ENCODE measurements around the gene DTHD1. TPM values are rescaled to one million over a fixed set of nuclear protein-coding genes. Genes with fewer than 3 reads are reported as not detected.

DTHD1 gene
- total RNA-seq, 1 donor: 3.4 TPM

DNA sequence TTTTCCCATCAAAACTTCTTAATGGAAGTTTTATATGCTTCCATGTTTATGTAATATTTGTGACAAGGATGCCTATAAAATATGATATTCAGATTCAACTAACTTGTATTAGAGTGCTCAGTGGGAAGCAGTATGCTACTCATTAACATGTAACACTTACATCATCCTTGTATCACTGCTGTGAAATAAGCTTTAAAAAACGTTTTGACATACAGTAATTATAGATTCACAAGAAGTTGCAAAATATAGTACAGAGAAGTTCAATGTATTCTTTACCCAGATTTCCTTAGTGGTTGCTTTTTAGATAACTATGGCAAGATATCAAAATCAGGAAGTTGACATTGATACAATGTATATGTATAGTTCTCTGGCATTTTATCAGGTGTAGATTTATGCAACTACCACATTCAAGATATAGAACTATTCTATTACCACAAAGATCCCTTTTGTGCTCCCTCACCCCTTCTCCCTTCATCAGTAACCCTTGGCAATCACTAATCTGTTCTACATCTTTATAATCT is 56.3 kb downstream of the DTHD1 start:
- H3K9me3 ChIP-seq (ENCODE audit: low read depth, low read length): no peaks in the 10 kb centered on the region

DNA sequence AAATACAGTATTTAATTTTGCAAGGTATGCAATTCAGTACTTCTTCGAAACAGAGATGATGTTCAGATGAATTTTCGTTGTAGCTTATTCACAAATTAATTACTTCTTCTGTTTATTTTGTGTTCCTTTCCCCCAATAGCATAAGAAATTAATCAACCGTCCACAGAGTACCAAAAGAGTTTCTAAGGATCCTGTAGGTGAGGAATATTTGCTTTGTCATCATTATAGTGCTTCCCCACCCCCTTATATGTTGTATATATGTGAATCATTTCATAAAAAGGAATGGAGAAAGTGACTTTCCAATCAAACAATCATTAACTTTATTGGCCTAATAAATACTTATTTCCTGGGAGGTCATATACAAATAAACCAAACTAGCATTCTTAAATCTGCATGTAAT is 57.6 kb downstream of the DTHD1 start:
- H3K4me3 ChIP-seq (ENCODE audit: low read length): no peak overlapping the region
- no peaks in the 10 kb centered on the region for H3K9me3 ChIP-seq (ENCODE audit: low read depth, low read length)
- H3K4me1 ChIP-seq (ENCODE audit: insufficient read depth, low read length): peaks cover 5% of the 10 kb centered on the region
- no peaks in the 10 kb centered on the region for H3K27me3 ChIP-seq (ENCODE audit: insufficient read depth, low read length)

More for the DNA sequence above, 56.3 kb downstream of the DTHD1 start:
- H3K4me3 ChIP-seq (ENCODE audit: low read length): no peak overlapping the region
- H3K27me3 ChIP-seq (ENCODE audit: insufficient read depth, low read length): no peaks in the 10 kb centered on the region
- peaks cover 9% of the 10 kb centered on the region for H3K4me1 ChIP-seq (ENCODE audit: insufficient read depth, low read length)

DNA sequence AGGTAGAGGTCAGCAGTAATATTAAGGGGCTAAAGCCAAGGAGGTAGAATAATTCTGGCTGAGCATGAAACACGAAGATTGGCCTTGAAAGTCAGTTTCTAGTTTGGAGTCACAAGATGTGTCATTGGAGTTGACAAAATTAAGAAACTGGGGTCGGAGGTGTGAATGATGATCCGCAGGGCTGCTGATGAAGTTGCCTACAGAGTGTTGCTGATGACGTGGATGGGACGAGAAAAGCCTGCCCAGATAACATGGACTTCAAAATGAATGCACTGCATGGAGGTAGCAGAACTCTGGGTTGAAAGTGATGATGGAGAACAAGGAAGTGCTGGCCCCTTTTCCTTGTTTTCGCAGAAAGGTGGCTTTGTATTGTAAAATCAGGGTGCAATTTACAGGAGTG is 60.5 kb downstream of the DTHD1 start:
- no peaks in the 10 kb centered on the region for H3K9me3 ChIP-seq (ENCODE audit: low read depth, low read length)
- H3K4me1 ChIP-seq (ENCODE audit: insufficient read depth, low read length): peaks cover 4% of the 10 kb centered on the region
- no peaks in the 10 kb centered on the region for H3K27me3 ChIP-seq (ENCODE audit: insufficient read depth, low read length)

DNA sequence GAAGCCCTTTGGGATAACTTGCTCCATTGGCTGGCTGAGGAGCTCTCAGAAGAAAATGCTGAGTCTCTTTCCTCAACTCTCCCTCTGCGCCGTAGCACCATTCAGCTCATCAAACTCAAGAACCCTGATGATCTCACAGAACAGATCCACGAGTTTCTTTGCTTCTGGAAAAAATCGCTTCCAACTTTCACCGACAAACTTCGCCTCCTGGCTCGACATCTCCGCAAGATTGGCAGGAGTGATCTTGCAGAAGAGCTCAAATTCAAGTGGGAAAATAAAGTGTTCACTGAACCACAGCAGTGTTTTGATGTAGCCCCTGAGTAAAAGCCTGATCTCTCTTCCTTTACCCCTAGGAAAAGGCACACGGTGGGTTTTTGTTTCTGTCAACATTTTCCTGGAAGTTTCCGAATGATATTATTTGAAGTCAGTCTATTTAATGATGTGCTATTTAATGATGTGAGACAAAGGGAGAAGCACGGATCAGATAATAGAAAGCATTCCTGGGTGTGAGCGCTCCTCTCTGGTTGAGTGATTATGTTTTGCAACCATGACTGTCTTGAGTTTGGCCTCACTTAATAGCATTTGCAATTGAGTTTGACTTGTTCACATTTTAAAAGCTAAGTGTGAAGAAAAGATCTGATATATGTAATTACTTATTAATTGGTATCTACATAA is 62.2 kb downstream of the DTHD1 start:
- no peak overlapping the region for H3K4me3 ChIP-seq (ENCODE audit: low read length)

More for the DNA sequence above, 60.5 kb downstream of the DTHD1 start:
- H3K4me3 ChIP-seq (ENCODE audit: low read length): no peak overlapping the region

DNA sequence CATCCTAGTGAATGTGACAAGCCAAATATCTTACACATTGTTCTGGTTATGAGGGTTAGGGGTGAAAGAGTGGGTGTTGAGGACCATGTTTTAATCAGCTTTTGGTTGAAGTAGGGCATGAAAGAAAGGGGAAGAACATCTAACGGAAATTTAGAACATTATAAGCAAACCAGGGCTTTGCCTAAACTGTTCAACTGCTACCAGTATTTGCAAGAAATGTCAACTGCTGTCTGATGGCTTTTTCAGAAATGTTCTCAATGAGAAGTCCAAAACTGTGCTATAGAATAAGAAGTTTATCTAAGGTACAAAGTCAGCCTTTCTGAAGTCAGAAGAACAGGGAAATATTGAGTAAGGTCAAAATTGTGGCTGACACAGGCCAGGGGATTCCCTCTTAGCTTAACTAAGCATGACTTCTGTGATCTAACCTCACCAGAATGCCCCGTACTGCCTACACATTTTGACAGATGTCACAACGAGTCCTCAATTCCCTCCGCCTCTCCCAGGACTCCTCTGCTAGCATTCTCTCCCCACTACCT is 67.1 kb downstream of the DTHD1 start:
- no peaks in the 10 kb centered on the region for H3K27me3 ChIP-seq (ENCODE audit: insufficient read depth, low read length)
- H3K9me3 ChIP-seq (ENCODE audit: low read depth, low read length): no peaks in the 10 kb centered on the region
- peaks cover 8% of the 10 kb centered on the region for H3K4me1 ChIP-seq (ENCODE audit: insufficient read depth, low read length)
- H3K4me3 ChIP-seq (ENCODE audit: low read length): no peak overlapping the region

More for the DNA sequence above, 62.2 kb downstream of the DTHD1 start:
- no peaks in the 10 kb centered on the region for H3K9me3 ChIP-seq (ENCODE audit: low read depth, low read length)
- H3K4me1 ChIP-seq (ENCODE audit: insufficient read depth, low read length): peaks cover 6% of the 10 kb centered on the region
- no peaks in the 10 kb centered on the region for H3K27me3 ChIP-seq (ENCODE audit: insufficient read depth, low read length)

DNA sequence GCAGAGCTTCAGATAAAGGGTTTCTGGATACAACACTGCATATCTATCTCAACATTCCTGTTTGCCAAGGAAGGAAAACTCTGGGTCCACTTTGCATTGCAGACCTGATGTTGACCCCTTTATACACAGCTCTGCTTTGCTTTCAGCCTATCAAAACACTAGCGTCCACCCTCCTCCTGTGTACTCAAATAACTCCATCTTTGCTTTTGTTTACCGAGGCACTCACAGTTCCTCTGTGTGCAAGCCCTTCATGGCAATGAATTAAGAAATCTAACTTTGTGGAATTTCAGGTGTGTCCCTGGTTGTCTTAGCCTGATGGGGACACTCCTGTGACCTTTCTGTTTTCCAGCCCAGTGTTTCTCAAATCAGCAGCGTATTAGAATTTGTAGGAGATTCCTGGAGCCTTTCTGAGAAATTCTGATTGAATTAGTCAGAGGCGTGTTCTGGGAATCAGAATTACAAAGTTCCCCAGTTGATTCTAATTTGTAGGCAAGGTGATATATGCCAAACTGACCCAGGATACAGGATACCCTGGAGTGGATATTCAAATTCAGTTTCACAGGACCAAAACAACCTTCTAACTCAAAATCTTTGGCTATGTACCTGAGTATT is 68.6 kb downstream of the DTHD1 start:
- no peak overlapping the region for H3K4me3 ChIP-seq (ENCODE audit: low read length)
- no peaks in the 10 kb centered on the region for H3K9me3 ChIP-seq (ENCODE audit: low read depth, low read length)
- H3K4me1 ChIP-seq (ENCODE audit: insufficient read depth, low read length): peaks cover 8% of the 10 kb centered on the region
- no peaks in the 10 kb centered on the region for H3K27me3 ChIP-seq (ENCODE audit: insufficient read depth, low read length)

DNA sequence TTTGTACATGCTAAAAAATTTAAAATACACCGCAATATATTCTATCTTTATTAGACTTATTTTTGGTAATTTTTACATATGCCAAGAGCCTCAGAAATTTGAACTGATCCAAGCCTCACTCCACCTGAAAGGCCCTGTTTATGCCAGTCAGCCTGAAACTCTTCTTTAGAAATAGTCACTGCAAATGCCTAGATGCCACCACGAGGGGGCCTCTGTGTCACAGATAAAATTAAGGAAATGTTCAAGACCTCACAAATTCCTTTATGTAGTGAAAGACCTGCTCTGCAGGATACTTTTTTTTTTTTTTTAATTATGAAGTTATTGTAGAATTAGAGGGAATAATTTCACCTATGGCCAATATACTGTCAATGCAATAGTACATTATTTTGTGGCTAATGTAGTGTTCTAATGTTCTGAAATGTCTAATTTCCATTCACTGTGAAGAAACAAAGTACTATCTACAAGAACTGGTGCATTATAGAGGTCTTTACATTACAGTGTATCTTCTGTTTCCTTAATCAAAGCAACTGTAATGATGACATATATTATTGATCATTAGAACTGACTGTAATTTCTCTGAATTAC is 69.8 kb downstream of the DTHD1 start:
- Histone ChIP-seq H3K27me3 (ENCODE audit: insufficient read depth, low read length) (no peaks in the 10 kb centered on the region), H3K4me1 (ENCODE audit: insufficient read depth, low read length) (peaks cover 8% of the 10 kb centered on the region), H3K9me3 (ENCODE audit: low read depth, low read length) (no peaks in the 10 kb centered on the region), H3K4me3 (ENCODE audit: low read length) (no peak overlapping the region)

DNA sequence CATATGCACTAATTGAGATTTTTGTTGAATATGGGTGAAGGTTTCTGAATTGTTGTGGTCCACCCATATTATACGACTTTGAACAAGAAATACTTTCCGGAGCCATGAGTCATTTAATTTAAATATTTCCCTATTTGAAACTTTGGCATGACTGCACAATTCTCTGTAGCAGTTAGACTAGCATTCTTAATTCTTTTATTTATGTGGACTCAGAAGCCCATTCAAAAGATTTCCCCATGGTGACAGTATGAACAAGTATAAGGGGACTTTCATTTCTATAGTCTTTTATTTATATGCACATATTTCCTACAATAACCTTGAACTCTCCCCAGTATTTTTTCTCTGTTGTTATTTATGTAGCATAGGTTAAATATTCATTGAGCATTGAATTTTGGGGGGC is 72.6 kb downstream of the DTHD1 start:
- no peaks in the 10 kb centered on the region for H3K9me3 ChIP-seq (ENCODE audit: low read depth, low read length)
- H3K4me1 ChIP-seq (ENCODE audit: insufficient read depth, low read length): no peaks in the 10 kb centered on the region
- no peak overlapping the region for H3K4me3 ChIP-seq (ENCODE audit: low read length)
- H3K27me3 ChIP-seq (ENCODE audit: insufficient read depth, low read length): no peaks in the 10 kb centered on the region

DNA sequence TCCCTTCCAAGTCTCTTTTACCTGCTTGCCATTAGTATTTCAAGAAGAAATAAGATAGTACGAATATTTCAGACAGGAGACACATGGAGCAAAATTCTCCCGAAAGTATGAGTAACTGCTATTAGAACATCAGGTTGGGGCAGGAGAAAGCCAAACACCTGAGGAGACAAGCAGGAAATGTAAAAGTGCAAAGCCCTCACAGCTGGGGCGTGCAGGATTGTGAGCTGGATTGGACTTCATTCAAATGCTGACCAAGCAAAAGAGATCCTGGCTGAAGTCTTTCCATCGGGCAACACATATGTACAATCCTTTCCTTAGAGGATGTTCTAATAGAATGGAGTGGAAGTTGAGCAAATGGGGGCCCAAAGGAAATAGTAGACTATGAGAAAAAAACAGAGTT is 76.8 kb downstream of the DTHD1 start:
- Histone ChIP-seq H3K27me3 (ENCODE audit: insufficient read depth, low read length) (no peaks in the 10 kb centered on the region), H3K4me3 (ENCODE audit: low read length) (no peak overlapping the region), H3K9me3 (ENCODE audit: low read depth, low read length) (no peaks in the 10 kb centered on the region), H3K4me1 (ENCODE audit: insufficient read depth, low read length) (no peaks in the 10 kb centered on the region)

DNA sequence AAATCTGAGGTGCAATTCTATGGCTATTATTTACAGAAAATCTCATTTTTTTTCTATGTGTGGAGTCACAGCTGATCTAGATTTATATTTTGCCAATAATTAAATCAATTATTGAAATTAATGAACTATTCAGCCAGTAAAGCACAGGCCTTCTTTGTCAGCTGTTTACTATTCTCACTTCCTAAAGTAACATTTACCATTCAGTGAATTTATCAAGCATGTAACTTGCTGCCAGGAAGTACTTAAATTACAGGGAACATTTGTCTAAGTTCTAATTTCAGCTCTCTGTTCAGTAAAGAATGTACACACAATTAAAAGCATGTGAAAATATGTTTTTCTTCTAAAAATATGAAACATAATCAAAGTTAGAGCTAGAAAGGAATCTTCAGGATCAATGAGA is 79.3 kb downstream of the DTHD1 start:
- Histone ChIP-seq H3K4me3 (ENCODE audit: low read length) (no peak overlapping the region), H3K4me1 (ENCODE audit: insufficient read depth, low read length) (no peaks in the 10 kb centered on the region), H3K9me3 (ENCODE audit: low read depth, low read length) (no peaks in the 10 kb centered on the region), H3K27me3 (ENCODE audit: insufficient read depth, low read length) (no peaks in the 10 kb centered on the region)

DNA sequence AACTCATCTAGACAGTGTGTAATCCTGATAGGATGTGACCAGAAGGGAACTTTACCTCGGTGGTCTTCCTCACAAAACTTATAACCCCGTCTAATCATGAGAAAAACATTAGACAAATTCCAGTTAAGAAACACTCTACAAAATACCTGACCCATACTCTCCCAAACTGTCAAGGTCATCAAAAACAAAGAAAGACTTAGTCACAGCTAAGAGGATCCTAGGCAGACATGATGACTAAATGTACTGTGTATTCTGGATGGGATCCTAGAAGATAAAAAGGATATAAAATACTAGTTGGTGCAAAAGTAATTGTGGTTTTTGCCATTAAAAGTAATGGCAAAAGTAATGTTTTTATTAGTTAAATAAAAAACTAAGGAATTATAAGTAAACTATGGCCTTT is 81.6 kb downstream of the DTHD1 start:
- Histone ChIP-seq H3K4me1 (ENCODE audit: insufficient read depth, low read length) (no peaks in the 10 kb centered on the region), H3K4me3 (ENCODE audit: low read length) (no peak overlapping the region), H3K9me3 (ENCODE audit: low read depth, low read length) (no peaks in the 10 kb centered on the region), H3K27me3 (ENCODE audit: insufficient read depth, low read length) (no peaks in the 10 kb centered on the region)

DNA sequence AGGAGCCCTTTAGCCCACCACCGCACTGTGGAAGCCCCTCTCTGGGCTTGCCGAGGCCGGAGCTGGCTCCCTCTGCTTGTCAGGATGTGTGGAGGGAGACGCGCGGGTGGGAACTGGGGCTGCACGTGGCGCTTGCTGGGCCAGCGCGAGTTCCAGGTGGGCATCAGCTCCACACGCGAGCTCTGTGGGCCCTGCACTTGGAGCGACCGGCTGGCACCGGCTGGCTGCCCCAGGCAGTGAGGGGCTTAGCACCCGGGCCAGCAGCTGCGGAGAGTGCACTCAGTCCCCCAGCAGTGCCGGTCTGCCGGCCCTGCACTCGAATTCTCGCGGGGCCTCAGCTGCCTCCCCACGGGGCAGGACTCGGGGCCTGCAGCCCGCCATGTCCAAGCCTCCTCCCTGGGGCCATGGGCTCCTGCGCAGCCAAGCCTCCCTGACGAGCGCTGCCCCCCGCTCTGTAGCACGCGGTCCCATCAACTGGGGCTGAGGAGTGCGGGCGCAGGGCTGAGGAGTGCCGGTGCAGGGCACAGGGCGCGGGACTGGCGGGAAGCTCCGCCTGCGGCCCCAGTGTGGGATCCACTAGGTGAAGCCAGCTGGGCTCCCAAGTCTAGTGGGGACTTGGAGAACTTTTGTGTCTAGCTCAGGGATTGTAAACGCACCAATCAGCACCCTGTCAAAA is 93.6 kb downstream of the DTHD1 start:
- Histone ChIP-seq H3K9me3 (ENCODE audit: low read depth, low read length) (no peaks in the 10 kb centered on the region), H3K4me1 (ENCODE audit: insufficient read depth, low read length) (no peaks in the 10 kb centered on the region), H3K4me3 (ENCODE audit: low read length) (no peak overlapping the region), H3K27me3 (ENCODE audit: insufficient read depth, low read length) (peaks cover 3% of the 10 kb centered on the region)

DNA sequence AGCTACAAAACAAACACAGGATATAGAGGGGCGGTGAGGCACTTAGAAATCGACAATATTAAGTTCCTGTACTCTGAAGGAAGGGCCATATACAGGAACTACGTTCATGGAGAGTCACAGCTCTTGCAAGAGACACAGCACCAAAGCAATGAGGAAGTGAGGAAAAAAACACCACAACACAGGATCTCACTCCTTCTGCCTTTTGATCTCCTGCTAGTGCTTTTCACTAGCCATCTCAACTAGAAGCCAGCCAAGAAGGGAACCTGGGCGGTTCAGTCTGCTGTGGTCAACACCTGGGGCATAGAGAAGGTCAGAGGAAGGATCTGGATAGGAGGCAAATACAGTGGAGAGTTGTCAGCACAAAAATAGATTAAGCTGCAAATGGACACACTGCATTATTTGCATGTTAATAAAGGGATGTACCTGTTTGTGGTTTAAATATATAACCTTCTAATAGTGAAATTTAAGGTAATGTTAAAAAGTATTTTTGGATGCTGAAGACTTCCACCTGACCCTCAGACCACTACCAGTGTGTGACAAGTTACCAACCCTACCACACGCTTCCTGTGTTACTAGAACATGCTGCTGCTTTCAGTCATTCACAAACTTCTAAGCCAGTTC is 104.6 kb downstream of the DTHD1 start:
- Histone ChIP-seq H3K4me1 (ENCODE audit: insufficient read depth, low read length) (peaks cover 15% of the 10 kb centered on the region), H3K9me3 (ENCODE audit: low read depth, low read length) (no peaks in the 10 kb centered on the region), H3K27me3 (ENCODE audit: insufficient read depth, low read length) (no peaks in the 10 kb centered on the region), H3K4me3 (ENCODE audit: low read length) (no peak overlapping the region)

DNA sequence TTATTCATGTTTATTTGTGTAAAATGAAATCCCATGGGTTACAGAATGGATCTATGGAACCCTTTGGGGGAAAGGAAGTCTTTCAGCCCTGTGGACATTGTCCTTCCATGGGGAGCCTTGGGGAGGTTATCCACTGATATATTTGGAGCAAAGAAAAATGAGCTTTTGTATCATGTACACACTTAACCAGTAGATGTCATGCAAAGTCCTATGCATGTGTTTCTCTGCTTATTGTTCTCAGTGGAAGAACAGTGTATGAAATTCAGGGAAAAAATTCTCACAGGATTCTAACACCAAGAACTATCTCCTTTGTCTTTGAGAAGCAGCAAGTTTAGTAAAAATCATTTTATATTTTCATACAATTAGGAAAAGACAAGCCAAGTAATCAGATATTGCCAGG is 105.3 kb downstream of the DTHD1 start:
- Histone ChIP-seq H3K27me3 (ENCODE audit: insufficient read depth, low read length) (no peaks in the 10 kb centered on the region), H3K9me3 (ENCODE audit: low read depth, low read length) (no peaks in the 10 kb centered on the region), H3K4me1 (ENCODE audit: insufficient read depth, low read length) (peaks cover 15% of the 10 kb centered on the region), H3K4me3 (ENCODE audit: low read length) (no peak overlapping the region)

DNA sequence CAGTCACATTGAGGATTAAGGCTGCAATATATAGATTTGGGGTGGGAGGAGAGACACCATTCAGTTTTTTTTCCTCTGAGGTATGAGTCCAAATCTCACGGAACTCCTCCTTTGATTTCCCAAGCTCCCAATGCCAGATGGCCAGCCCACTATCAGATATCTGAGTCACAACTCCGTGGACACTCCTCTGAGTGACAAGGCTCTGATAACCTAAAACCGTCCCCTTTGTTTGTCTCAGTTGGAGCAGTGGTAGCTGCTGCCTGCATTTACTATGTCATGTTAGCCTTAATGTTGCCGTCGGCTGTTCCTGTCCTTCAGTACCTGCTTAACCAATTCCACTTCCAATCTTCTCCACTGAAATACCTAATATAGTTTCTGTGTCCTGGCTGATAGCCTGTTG is 107.3 kb downstream of the DTHD1 start:
- H3K27me3 ChIP-seq (ENCODE audit: insufficient read depth, low read length): no peaks in the 10 kb centered on the region
- H3K4me1 ChIP-seq (ENCODE audit: insufficient read depth, low read length): peaks cover 15% of the 10 kb centered on the region
- H3K9me3 ChIP-seq (ENCODE audit: low read depth, low read length): no peaks in the 10 kb centered on the region
- no peak overlapping the region for H3K4me3 ChIP-seq (ENCODE audit: low read length)

Data from mononuclear cell (primary cell).